ENCODE data around the gene ANGPTL1. TPM values are rescaled to one million over a fixed set of nuclear protein-coding genes. Genes with fewer than 3 reads are reported as not detected.
"Not testable (repeated sequence)": the region's sequence is repeated elsewhere in the genome, so short reads cannot be mapped to it uniquely, and the experiment has no call there.

The ANGPTL1 gene
- polyA plus RNA-seq, 10 donors = 65.6 to 113 (median 90.8) TPM

- peak in 1 of 3 donors; percentile 58 for DNase-seq
These were observed 656 bp downstream of the ANGPTL1 start for GRCh38 chr1:178870221-178870620.

GRCh38 chr1:178869119-178869697, 1.7 kb downstream of the ANGPTL1 start:
- peak in 2 of 3 donors; percentile 51 to 82 for DNase-seq

- no peak for DNase-seq
These were observed 2.2 kb downstream of the ANGPTL1 start for GRCh38 chr1:178868706-178869105.

- DNase-seq = peak; percentile 43 to 82 (median 71)
These were observed 3.2 kb downstream of the ANGPTL1 start for GRCh38 chr1:178867670-178868069.

- no peak for DNase-seq
These were observed 6.6 kb downstream of the ANGPTL1 start for GRCh38 chr1:178864326-178864725.

- DNase-seq = no peak
These were observed 8.0 kb downstream of the ANGPTL1 start for GRCh38 chr1:178862864-178863263.

- DNase-seq = no peak
These were observed 8.5 kb downstream of the ANGPTL1 start for GRCh38 chr1:178862416-178862815.

- DNase-seq = no peak
These were observed 13.8 kb downstream of the ANGPTL1 start for GRCh38 chr1:178857126-178857525.

GRCh38 chr1:178849918-178850317, 21.0 kb downstream of the ANGPTL1 start:
- peak in 2 of 3 donors; percentile 53 to 73 for DNase-seq

GRCh38 chr1:178847919-178848318, 23.0 kb downstream of the ANGPTL1 start:
- not testable (repeated sequence) for DNase-seq

- peak in 1 of 3 donors; percentile 40 for DNase-seq
These were observed 23.5 kb downstream of the ANGPTL1 start for GRCh38 chr1:178847396-178847849.

GRCh38 chr1:178846306-178846705, 24.6 kb downstream of the ANGPTL1 start:
- peak in 1 of 3 donors; percentile 80 for DNase-seq

- DNase-seq = peak; percentile 75 to 86 (median 76)
These were observed 26.4 kb downstream of the ANGPTL1 start for GRCh38 chr1:178844436-178844835.

GRCh38 chr1:178825167-178825566, 45.7 kb downstream of the ANGPTL1 start:
- no peak for DNase-seq

- DNase-seq = no peak
These were observed 49.6 kb downstream of the ANGPTL1 start for GRCh38 chr1:178821134-178821866.

GRCh38 chr1:178819123-178819522, 51.8 kb downstream of the ANGPTL1 start:
- DNase-seq = no peak

GRCh38 chr1:178818416-178818815, 52.5 kb downstream of the ANGPTL1 start:
- DNase-seq = peak in 2 of 3 donors; percentile 22 to 44

- DNase-seq = no peak
These were observed 60.3 kb downstream of the ANGPTL1 start for GRCh38 chr1:178810585-178810984.

GRCh38 chr1:178808529-178808928, 62.3 kb downstream of the ANGPTL1 start:
- no peak for DNase-seq

GRCh38 chr1:178806665-178807300, 64.1 kb downstream of the ANGPTL1 start:
- DNase-seq = no peak

- DNase-seq = no peak
These were observed 68.0 kb downstream of the ANGPTL1 start for GRCh38 chr1:178802873-178803272.

Measured in muscle of back (tissue), 11 donors.